SH-SY5Y (cell line): ENCODE data around the gene LPGAT1.

ENCODE experiments used
- GATA2 ChIP-seq: IDR thresholded peaks from 2 replicates; pipeline ENCODE4 v1.6.1; 2011; ENCODE audit warnings: mild to moderate bottlenecking, low read depth, low read length
- GATA3 ChIP-seq: IDR thresholded peaks from 2 replicates; pipeline ENCODE4 v1.6.1; 2011; ENCODE audit warnings: low read depth, mild to moderate bottlenecking, low read length, moderate library complexity

DNA sequence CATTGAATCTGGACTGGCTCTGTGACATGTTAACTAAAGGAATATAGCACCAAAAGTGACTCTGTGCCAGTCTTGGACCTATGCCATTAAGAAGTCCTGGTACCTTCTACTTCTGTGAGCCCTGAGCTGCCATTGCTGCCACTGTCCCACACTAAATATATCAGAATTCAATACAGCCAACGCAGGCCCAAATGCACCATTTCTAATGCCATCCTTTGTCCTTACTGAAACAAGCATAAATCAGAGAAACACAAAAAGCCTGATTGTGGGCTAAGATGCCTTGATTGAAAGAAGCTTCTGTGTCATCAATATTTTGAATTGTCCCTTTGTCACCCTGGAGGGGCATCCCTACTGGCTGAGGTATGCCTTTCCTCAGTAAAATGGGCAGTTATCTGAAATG, 88.3 kb downstream of the LPGAT1 start:
- TF ChIP-seq GATA2: no peak
- TF ChIP-seq GATA3: no peak
